WTC11 (cell line): ENCODE measurements around the gene EI24. TPM values are rescaled to one million over a fixed set of nuclear protein-coding genes. Genes with fewer than 3 reads are reported as not detected.

Experiments
- ATAC-seq: fragments of 200-7000 bp; cut with Tn5 transposase; 2 replicates; pipeline ENCODE4 v1.10.0; 2021; ENCODE audit warnings: mild to moderate bottlenecking, moderate library complexity
- Bru-seq: library from RNA; stranded (reverse); fragments of 400-500 nt; gene quantifications from one replicate; lab custom pipeline; 2021; lab: Mats Ljungman, UMichigan
- CTCF ChIA-PET: fragments of 300-600 bp; sonication (Branson Sonifier 250); formaldehyde crosslinking; loops from one replicate; lab custom pipeline; 2021; ENCODE audit warnings: antibody characterized with exemption; lab: Charles Lee
- POLR2A ChIA-PET: fragments of 350-600 bp; sonication (Branson Sonifier 250); formaldehyde crosslinking; loops from one replicate; lab custom pipeline; 2021; ENCODE audit warnings: antibody characterized with exemption; lab: Charles Lee
- DNase-seq: peaks from one replicate; pipeline ENCODE4 v3.0.0; 2021; ENCODE audit warnings: low spot score
- H3K27ac Mint-ChIP-seq: 2 replicates; pipeline ENCODE4 v1.8.0; 2021; ENCODE audit warnings: mixed read lengths
- H3K27me3 Mint-ChIP-seq: 2 replicates; pipeline ENCODE4 v1.8.0; 2021; ENCODE audit warnings: low read depth, mild to moderate bottlenecking, moderate library complexity, mixed read lengths
- H3K36me3 Mint-ChIP-seq: 2 replicates; pipeline ENCODE4 v1.8.0; 2021; ENCODE audit warnings: mixed read lengths
- H3K4me1 Mint-ChIP-seq: 2 replicates; pipeline ENCODE4 v1.8.0; 2022; ENCODE audit warnings: mixed read lengths
- H3K4me3 Mint-ChIP-seq: 2 replicates; pipeline ENCODE4 v1.8.0; 2021; ENCODE audit warnings: mild to moderate bottlenecking, moderate library complexity, mixed read lengths
- H3K9me3 Mint-ChIP-seq: 2 replicates; pipeline ENCODE4 v1.8.0; 2021; ENCODE audit warnings: mixed read lengths
- AR ChIP-seq: fragments of 250-450 bp; sonication (Bioruptor Pico); IDR thresholded peaks from 2 replicates; pipeline ENCODE4 v1.9.0; 2021; ENCODE audit warnings: mild to moderate bottlenecking
- ATF1 ChIP-seq: sonication (generic); formaldehyde crosslinking; IDR thresholded peaks from 2 replicates; pipeline ENCODE4 v1.8.1; 2023; ENCODE audit warnings: mild to moderate bottlenecking, moderate library complexity, missing genetic modification reagents
- CDX4 ChIP-seq: fragments of 250-450 bp; sonication (Bioruptor Pico); IDR thresholded peaks from 2 replicates; pipeline ENCODE4 v1.9.0; 2021; ENCODE audit warnings: moderate library complexity, mild to moderate bottlenecking, inconsistent platforms, borderline replicate concordance
- CREB1 ChIP-seq: sonication (generic); formaldehyde crosslinking; IDR thresholded peaks from 2 replicates; pipeline ENCODE4 v1.8.0; 2023; ENCODE audit warnings: mild to moderate bottlenecking, missing genetic modification reagents
- CTCF ChIP-seq: fragments of 200-600 bp; IDR thresholded peaks from 2 replicates; pipeline ENCODE4 v1.8.0; 2022; ENCODE audit warnings: antibody characterized with exemption
- E2F4 ChIP-seq: sonication (generic); formaldehyde crosslinking; IDR thresholded peaks from 2 replicates; pipeline ENCODE4 v1.8.1; 2022; ENCODE audit warnings: low read depth, mild to moderate bottlenecking, moderate library complexity, missing genetic modification reagents, borderline replicate concordance
- ELF4 ChIP-seq: sonication (generic); formaldehyde crosslinking; IDR thresholded peaks from 2 replicates; pipeline ENCODE4 v1.8.1; 2022; ENCODE audit warnings: low read depth, mild to moderate bottlenecking, moderate library complexity, missing genetic modification reagents
- ERG ChIP-seq: fragments of 250-450 bp; sonication (Bioruptor Pico); IDR thresholded peaks from 2 replicates; pipeline ENCODE4 v1.8.0; 2021; ENCODE audit warnings: mild to moderate bottlenecking
- HMGXB4 ChIP-seq: sonication (generic); formaldehyde crosslinking; IDR thresholded peaks from 2 replicates; pipeline ENCODE4 v1.8.1; 2023; ENCODE audit warnings: mild to moderate bottlenecking, moderate library complexity, missing genetic modification reagents
- NFYB ChIP-seq: sonication (generic); formaldehyde crosslinking; conservative IDR thresholded peaks from 2 replicates; pipeline ENCODE4 v1.8.0; 2022; ENCODE audit warnings: low read depth, missing genetic modification reagents
- NR2C2 ChIP-seq: sonication (generic); formaldehyde crosslinking; IDR thresholded peaks from 2 replicates; pipeline ENCODE4 v1.8.0; 2022; ENCODE audit warnings: mild to moderate bottlenecking, missing genetic modification reagents
- PRDM15 ChIP-seq: sonication (generic); formaldehyde crosslinking; IDR thresholded peaks from 2 replicates; pipeline ENCODE4 v1.8.0; 2022; ENCODE audit warnings: missing genetic modification reagents
- PREB ChIP-seq: sonication (generic); formaldehyde crosslinking; IDR thresholded peaks from 2 replicates; pipeline ENCODE4 v1.8.1; 2022; ENCODE audit warnings: mild to moderate bottlenecking, missing genetic modification reagents, moderate library complexity, borderline replicate concordance
- RORB ChIP-seq: fragments of 250-450 bp; sonication (Bioruptor Pico); IDR thresholded peaks from 2 replicates; pipeline ENCODE4 v1.9.0; 2021; ENCODE audit warnings: mild to moderate bottlenecking
- SMAD3 ChIP-seq: sonication (generic); formaldehyde crosslinking; IDR thresholded peaks from 2 replicates; pipeline ENCODE4 v1.8.0; 2022; ENCODE audit warnings: missing genetic modification reagents, mild to moderate bottlenecking, borderline replicate concordance
- SMAD4 ChIP-seq: sonication (generic); formaldehyde crosslinking; IDR thresholded peaks from 2 replicates; pipeline ENCODE4 v1.8.0; 2022; ENCODE audit warnings: mild to moderate bottlenecking, missing genetic modification reagents
- ZBTB21 ChIP-seq: sonication (generic); formaldehyde crosslinking; IDR thresholded peaks from 2 replicates; pipeline ENCODE4 v1.8.1; 2023; ENCODE audit warnings: mild to moderate bottlenecking, missing genetic modification reagents, borderline replicate concordance
- long read RNA-seq, 3 experiments: library from RNA in 1 of 3; library from capped mRNA in 1 of 3; library from polyadenylated mRNA in 1 of 3; unstranded in 2 of 3; stranded (forward) in 1 of 3; transcript quantifications; one replicate each; pipeline ENCODE4 v2.0.0, GENCODE V29; 2021
- total RNA-seq: library from RNA; stranded (reverse); gene quantifications from 3 replicates; pipeline ENCODE4 v1.2.3, GENCODE V29; 2021

Gene EI24
- total RNA-seq = 120 to 130 TPM (median 126 TPM) in 3 replicates
- percentile 84 among the genes with signal in this experiment for Bru-seq, nascent RNA
- long read RNA-seq, experiment 1, transcript EI24-211 (11 exons, 1,544 nt) = minor isoform, 5 of 628 reads
- long read RNA-seq, experiment 1, transcript EI24-201 (11 exons, 2,455 nt) = major isoform, 477 of 628 reads
- long read RNA-seq, experiment 1, transcript EI24-204 (10 exons, 1,625 nt) = minor isoform, 5 of 628 reads
- long read RNA-seq, experiment 1, transcript EI24-213 (11 exons, 1,747 nt) = minor isoform, 7 of 628 reads
- long read RNA-seq, experiment 1, partial matches to known transcripts = 44 of 628 reads
- long read RNA-seq, experiment 1, other reads (novel, unspliced or antisense) = 89 of 628 reads
- long read RNA-seq, experiment 2, transcript EI24-201 (11 exons, 2,455 nt) = major isoform, 91 of 193 reads
- long read RNA-seq, experiment 2, partial matches to known transcripts = 64 of 193 reads
- long read RNA-seq, experiment 2, other reads (novel, unspliced or antisense) = 33 of 193 reads
- long read RNA-seq, experiment 3, transcript EI24-201 (11 exons, 2,455 nt) = major isoform, 69 of 109 reads
- long read RNA-seq, experiment 3, partial matches to known transcripts = 22 of 109 reads
- long read RNA-seq, experiment 3, other reads (novel, unspliced or antisense) = 16 of 109 reads

GRCh38 chr11:125568970-125569914 is at the start of gene EI24:
Gene EI24, plus strand, starts transcription at chr11:125569477. Its CDS starts 3,051 bp downstream, at chr11:125572528.
- CTCF ChIA-PET = interaction anchor here (0.7 to 2.5 kb wide), 17 partner anchors 9 to 693 kb away, joined by 3 to 7 read pairs (median 4); partner anchors contain the start of genes FEZ1 and HYLS1
- Mint-ChIP-seq H3K36me3 (peaks cover 12% of the 10 kb centered on the region), H3K9me3 (peaks cover 14% of the 10 kb centered on the region), H3K4me1 (peaks cover 14% of the 10 kb centered on the region), H3K27ac (no peak within 1 kb of the TSS; the same call in 1 of the 2 replicates), H3K4me3 (peak within 1 kb of the TSS; percentile 80), H3K27me3 (no peaks in the 10 kb centered on the region; the same call in 1 of the 2 replicates)
- ATAC-seq (peak; percentile 98), DNase-seq (peak; percentile 96)
- POLR2A ChIA-PET = interaction anchor here (0.6 to 1.2 kb wide), 5 partner anchors 11 to 62 kb away, joined by 3 read pairs; partner anchors contain the start of gene STT3A
- peak; percentile 80; the same call in 1 of the 2 replicates for TF ChIP-seq HMGXB4
- no peak for TF ChIP-seq CREB1 (CRISPR knock-in tag)
- TF ChIP-seq AR (CRISPR knock-in tag) = no peak
- no peak for TF ChIP-seq PREB
- 0 out of 2 replicates have a peak, but pooled peaks have one; percentile 52 for TF ChIP-seq SMAD3 (CRISPR knock-in tag)
- TF ChIP-seq SMAD4 (CRISPR knock-in tag) = no peak
- TF ChIP-seq ZBTB21 (CRISPR knock-in tag) = no peak
- 0 out of 2 replicates have a peak, but pooled peaks have one; percentile 78 for TF ChIP-seq ATF1 (CRISPR knock-in tag)
- no peak for TF ChIP-seq NR2C2 (CRISPR knock-in tag)
- no peak for TF ChIP-seq CDX4 (CRISPR knock-in tag)
- peak; percentile 47 for TF ChIP-seq CTCF
- peak; percentile 77 for TF ChIP-seq PRDM15
- no peak for TF ChIP-seq NFYB (CRISPR knock-in tag)
- TF ChIP-seq ELF4 (CRISPR knock-in tag) = no peak
- no peak for TF ChIP-seq RORB
- peak; percentile 67; the same call in 1 of the 2 replicates for TF ChIP-seq ERG (CRISPR knock-in tag)
- TF ChIP-seq E2F4 (CRISPR knock-in tag) = no peak
